ENCODE measurements around the gene TNFAIP1.

DNA sequence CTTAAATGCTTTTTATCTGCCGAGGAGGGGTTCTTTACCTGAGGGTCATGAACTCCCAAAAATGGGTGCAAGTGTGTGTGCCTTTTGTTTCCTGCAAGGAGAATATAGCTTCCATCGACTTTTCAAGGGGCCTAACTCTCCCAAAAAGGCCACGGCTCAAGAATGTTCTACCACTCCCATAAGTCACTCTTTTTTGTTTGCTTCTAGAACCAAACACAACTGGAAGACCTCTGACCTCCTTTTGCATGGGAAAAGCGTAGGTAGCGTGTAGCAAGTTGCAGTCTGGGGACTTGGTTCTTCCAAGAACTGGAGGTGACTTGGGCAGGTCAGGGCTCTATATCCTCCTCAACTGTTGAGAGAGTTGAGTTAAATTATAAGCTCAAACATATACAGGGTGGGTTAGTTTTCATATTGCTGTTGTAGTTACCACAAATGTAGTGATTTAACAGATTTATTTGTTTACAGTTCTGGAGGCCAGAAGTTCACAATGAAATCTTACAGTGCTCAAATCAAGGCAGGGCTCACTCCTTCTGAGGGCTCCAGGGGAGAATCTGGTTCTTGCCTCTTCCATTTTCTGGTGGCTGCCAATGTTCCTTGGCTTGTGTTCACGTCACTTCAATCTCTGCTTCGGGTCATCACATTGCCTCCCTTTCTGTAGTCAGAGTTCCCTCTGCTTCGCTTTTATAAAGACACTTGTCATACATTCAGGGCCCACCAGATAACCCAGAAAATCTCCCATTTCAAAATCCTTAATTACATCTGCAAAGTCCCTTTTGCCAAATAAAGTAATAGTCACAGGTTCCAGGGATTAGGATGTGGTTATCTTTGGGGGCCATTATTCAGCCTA lies 15.1 kb upstream of the TNFAIP1 start:
- TF ChIP-seq, protein P1, sequence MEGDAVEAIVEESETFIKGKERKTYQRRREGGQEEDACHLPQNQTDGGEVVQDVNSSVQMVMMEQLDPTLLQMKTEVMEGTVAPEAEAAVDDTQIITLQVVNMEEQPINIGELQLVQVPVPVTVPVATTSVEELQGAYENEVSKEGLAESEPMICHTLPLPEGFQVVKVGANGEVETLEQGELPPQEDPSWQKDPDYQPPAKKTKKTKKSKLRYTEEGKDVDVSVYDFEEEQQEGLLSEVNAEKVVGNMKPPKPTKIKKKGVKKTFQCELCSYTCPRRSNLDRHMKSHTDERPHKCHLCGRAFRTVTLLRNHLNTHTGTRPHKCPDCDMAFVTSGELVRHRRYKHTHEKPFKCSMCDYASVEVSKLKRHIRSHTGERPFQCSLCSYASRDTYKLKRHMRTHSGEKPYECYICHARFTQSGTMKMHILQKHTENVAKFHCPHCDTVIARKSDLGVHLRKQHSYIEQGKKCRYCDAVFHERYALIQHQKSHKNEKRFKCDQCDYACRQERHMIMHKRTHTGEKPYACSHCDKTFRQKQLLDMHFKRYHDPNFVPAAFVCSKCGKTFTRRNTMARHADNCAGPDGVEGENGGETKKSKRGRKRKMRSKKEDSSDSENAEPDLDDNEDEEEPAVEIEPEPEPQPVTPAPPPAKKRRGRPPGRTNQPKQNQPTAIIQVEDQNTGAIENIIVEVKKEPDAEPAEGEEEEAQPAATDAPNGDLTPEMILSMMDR (IDR thresholded peaks at IDR 0.05; ENCODE audit: borderline replicate concordance, extremely low read depth, low read length, poor library complexity, severe bottlenecking) = no peak
- TF ChIP-seq EZH2 (IDR thresholded peaks at IDR 0.05; ENCODE audit: borderline replicate concordance, low read depth, low read length, severe bottlenecking) = no peak
